ENCODE results near the gene DAGLB. TPM values are rescaled to one million over a fixed set of nuclear protein-coding genes. Genes with fewer than 3 reads are reported as not detected.
"Not testable (repeated sequence)": the region's sequence is repeated elsewhere in the genome, so short reads cannot be mapped to it uniquely, and the experiment has no call there.

Gene DAGLB
- total RNA-seq, 1 experiment from 2014 or later: 29.5 TPM

DNA sequence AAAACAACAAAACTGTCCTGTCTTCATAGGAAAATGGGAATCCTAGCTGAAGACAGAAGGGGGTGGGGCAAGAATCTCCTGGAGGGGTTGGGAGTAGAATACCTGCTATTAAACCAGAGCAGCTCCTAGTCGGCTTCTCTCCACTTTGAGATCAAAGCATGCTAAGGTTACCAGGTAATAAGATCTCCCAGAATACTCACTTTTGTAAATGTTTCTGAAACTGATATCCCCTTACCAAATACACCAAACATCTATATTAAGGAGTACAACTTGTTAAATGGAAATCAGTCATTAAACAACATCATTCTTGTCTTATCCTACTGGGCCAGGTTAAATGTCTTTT, 29.5 kb upstream of the DAGLB start:
- intact Hi-C loops (cut with micrococcal nuclease): no loop called here
- Mint-ChIP-seq H3K27ac (ENCODE audit: low read depth, unreplicated experiment) (no peak overlapping the region), H3K9me3 (ENCODE audit: unreplicated experiment) (no peaks in the 10 kb centered on the region), H3K27me3 (ENCODE audit: insufficient read depth, unreplicated experiment) (no peaks in the 10 kb centered on the region), H3K36me3 (ENCODE audit: insufficient read depth, unreplicated experiment) (peaks cover 45% of the 10 kb centered on the region), H3K4me3 (ENCODE audit: unreplicated experiment) (no peak overlapping the region), H3K4me1 (ENCODE audit: insufficient read depth, unreplicated experiment) (peaks cover 24% of the 10 kb centered on the region)
- ChIA-PET POLR2A (interaction anchor here (3.6 kb wide), 1 partner anchor 29 kb away, joined by 13 read pairs; the partner anchor contains the start of gene DAGLB), CTCF (no interaction called here)
- no TSS peak for BruUV-seq (replicated peaks)
- DNase-seq (ENCODE audit: unreplicated experiment): no peak
- TF ChIP-seq, protein P1, sequence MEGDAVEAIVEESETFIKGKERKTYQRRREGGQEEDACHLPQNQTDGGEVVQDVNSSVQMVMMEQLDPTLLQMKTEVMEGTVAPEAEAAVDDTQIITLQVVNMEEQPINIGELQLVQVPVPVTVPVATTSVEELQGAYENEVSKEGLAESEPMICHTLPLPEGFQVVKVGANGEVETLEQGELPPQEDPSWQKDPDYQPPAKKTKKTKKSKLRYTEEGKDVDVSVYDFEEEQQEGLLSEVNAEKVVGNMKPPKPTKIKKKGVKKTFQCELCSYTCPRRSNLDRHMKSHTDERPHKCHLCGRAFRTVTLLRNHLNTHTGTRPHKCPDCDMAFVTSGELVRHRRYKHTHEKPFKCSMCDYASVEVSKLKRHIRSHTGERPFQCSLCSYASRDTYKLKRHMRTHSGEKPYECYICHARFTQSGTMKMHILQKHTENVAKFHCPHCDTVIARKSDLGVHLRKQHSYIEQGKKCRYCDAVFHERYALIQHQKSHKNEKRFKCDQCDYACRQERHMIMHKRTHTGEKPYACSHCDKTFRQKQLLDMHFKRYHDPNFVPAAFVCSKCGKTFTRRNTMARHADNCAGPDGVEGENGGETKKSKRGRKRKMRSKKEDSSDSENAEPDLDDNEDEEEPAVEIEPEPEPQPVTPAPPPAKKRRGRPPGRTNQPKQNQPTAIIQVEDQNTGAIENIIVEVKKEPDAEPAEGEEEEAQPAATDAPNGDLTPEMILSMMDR (IDR thresholded peaks at IDR 0.05; ENCODE audit: unreplicated experiment): no peak

DNA sequence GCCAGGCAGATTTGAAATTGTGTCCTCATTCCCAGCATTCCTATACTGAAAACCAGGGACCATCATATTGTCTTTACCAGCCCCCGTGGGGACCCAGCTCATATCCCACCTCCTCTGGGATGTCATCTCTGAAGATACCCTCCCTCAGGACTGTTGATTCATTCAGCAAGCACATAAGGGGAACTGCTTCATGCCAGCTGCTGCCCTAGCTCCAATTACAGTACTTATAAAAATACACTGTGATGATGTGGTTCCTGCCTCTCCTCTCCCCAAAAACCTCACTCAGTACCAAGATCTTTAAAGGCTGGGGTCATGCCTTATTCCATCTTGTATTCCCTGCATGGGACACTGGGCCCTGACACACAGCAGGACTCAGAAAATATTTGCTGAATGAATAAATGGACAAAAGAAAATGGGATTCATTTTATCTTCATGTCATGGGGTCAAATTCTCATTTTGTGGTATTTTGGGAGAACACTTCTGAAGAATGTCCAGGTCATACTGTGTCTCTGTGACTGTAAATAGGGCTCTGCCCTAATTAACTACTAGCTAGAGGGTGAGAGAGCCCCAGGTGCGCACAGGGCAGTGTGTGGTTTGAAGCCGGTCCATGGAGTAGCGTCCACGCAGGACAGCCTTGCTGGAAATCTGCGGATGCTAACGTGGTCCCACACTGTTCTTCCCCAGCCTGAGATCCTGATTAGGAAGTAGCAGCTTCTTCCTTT, 29.0 kb upstream of the DAGLB start:
- Mint-ChIP-seq H3K9me3 (ENCODE audit: unreplicated experiment) (no peaks in the 10 kb centered on the region), H3K4me3 (ENCODE audit: unreplicated experiment) (no peak overlapping the region), H3K27me3 (ENCODE audit: insufficient read depth, unreplicated experiment) (no peaks in the 10 kb centered on the region), H3K4me1 (ENCODE audit: insufficient read depth, unreplicated experiment) (peaks cover 24% of the 10 kb centered on the region), H3K27ac (ENCODE audit: low read depth, unreplicated experiment) (no peak overlapping the region), H3K36me3 (ENCODE audit: insufficient read depth, unreplicated experiment) (peaks cover 50% of the 10 kb centered on the region)
- ChIA-PET POLR2A (interaction anchor here (3.6 kb wide), 1 partner anchor 28 kb away, joined by 13 read pairs; the partner anchor contains the start of gene DAGLB), CTCF (no interaction called here)
- BruUV-seq (replicated peaks): no TSS peak
- TF ChIP-seq, protein P1 (IDR thresholded peaks at IDR 0.05; ENCODE audit: unreplicated experiment): no peak
- intact Hi-C loops (cut with micrococcal nuclease): no loop called here
- DNase-seq (ENCODE audit: unreplicated experiment): no peak

- POLR2A ChIA-PET: interaction anchor here (0.6 to 3.6 kb wide), 2 partner anchors 13 to 27 kb away, joined by 3 to 13 read pairs; partner anchors contain the start of gene DAGLB
- no peak for DNase-seq (ENCODE audit: unreplicated experiment)
- BruUV-seq (replicated peaks): no TSS peak
- Mint-ChIP-seq H3K27me3 (ENCODE audit: insufficient read depth, unreplicated experiment) (no peaks in the 10 kb centered on the region), H3K36me3 (ENCODE audit: insufficient read depth, unreplicated experiment) (peaks cover 58% of the 10 kb centered on the region), H3K27ac (ENCODE audit: low read depth, unreplicated experiment) (no peak overlapping the region), H3K4me3 (ENCODE audit: unreplicated experiment) (no peak overlapping the region), H3K4me1 (ENCODE audit: insufficient read depth, unreplicated experiment) (peaks cover 16% of the 10 kb centered on the region), H3K9me3 (ENCODE audit: unreplicated experiment) (no peaks in the 10 kb centered on the region)
- intact Hi-C loops (cut with micrococcal nuclease): no loop called here
- TF ChIP-seq, protein P1 (IDR thresholded peaks at IDR 0.05; ENCODE audit: unreplicated experiment): no peak
- CTCF ChIA-PET: interaction anchor here (0.6 to 1.1 kb wide), 4 partner anchors 22 to 360 kb away, joined by 3 to 5 read pairs (median 3); no protein-coding TSS in a partner anchor
Observed at GRCh38 chr7:6475433-6476186, 27.9 kb upstream of the DAGLB start.

DNA sequence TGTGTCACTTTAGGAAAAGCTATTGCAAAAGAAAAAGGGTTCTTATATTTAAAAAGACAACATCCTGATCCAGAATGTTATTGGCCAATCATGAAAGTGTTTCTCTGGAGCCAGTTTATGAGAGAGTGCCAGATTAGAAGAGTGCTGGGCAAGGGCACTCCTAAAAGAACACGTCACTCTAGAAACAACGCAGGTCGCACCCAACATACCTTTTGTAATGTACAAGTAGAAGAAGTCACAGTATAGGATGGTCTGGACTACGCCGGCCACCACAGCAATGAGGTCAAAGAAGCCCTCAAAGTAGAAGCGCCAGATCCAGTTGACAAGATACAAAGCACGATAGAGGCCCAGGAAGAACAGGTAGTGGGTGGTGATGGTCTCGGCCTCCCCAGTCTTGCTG, 18.1 kb upstream of the DAGLB start:
- H3K4me3 Mint-ChIP-seq (ENCODE audit: unreplicated experiment): no peak overlapping the region
- BruUV-seq (replicated peaks): no TSS peak
- TF ChIP-seq, protein P1 (IDR thresholded peaks at IDR 0.05; ENCODE audit: unreplicated experiment): no peak
- ChIA-PET CTCF (interaction anchor here (0.8 kb wide), 1 partner anchor 8 kb away, joined by 3 read pairs; no protein-coding TSS in a partner anchor), POLR2A (interaction anchor here (1.2 to 1.6 kb wide), 2 partner anchors 9 to 12 kb away, joined by 3 to 5 read pairs; no protein-coding TSS in a partner anchor)
- H3K27me3 Mint-ChIP-seq (ENCODE audit: insufficient read depth, unreplicated experiment): no peaks in the 10 kb centered on the region
- no peaks in the 10 kb centered on the region for H3K4me1 Mint-ChIP-seq (ENCODE audit: insufficient read depth, unreplicated experiment)
- peaks cover 94% of the 10 kb centered on the region for H3K36me3 Mint-ChIP-seq (ENCODE audit: insufficient read depth, unreplicated experiment)
- intact Hi-C loops (cut with micrococcal nuclease): no loop called here
- H3K27ac Mint-ChIP-seq (ENCODE audit: low read depth, unreplicated experiment): no peak overlapping the region
- DNase-seq (ENCODE audit: unreplicated experiment): no peak
- no peaks in the 10 kb centered on the region for H3K9me3 Mint-ChIP-seq (ENCODE audit: unreplicated experiment)

DNA sequence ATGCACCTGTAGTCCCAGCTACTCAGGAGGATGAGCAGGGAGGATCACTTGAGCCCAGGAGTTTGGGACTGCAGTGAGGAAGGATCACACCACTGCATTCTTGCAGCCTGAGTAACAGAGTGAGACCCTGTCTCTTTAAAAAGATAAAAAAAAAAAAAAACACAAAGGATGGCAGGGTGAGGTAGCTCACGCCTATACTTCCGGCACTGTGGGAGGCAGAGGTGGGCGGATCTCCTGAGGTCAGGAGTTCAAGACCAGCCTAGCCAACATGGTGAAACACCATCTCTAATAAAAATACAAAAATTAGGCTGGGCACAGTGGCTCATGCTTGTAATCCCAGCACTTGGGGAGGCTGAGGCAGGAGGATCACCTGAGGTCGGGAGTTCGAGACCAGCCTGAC, 15.9 kb upstream of the DAGLB start:
- H3K27me3 Mint-ChIP-seq (ENCODE audit: insufficient read depth, unreplicated experiment); H3K4me3 Mint-ChIP-seq (ENCODE audit: unreplicated experiment); H3K9me3 Mint-ChIP-seq (ENCODE audit: unreplicated experiment); DNase-seq (ENCODE audit: unreplicated experiment); H3K4me1 Mint-ChIP-seq (ENCODE audit: insufficient read depth, unreplicated experiment); H3K27ac Mint-ChIP-seq (ENCODE audit: low read depth, unreplicated experiment); intact Hi-C loops (cut with micrococcal nuclease); BruUV-seq (replicated peaks): not testable (repeated sequence)
- CTCF ChIA-PET: interaction anchor here (0.7 to 1.2 kb wide), 2 partner anchors 10 to 1800 kb away, joined by 3 to 4 read pairs; no protein-coding TSS in a partner anchor
- peaks cover 83% of the 10 kb centered on the region for H3K36me3 Mint-ChIP-seq (ENCODE audit: insufficient read depth, unreplicated experiment)
- POLR2A ChIA-PET: interaction anchor here (0.6 to 1.5 kb wide), 6 partner anchors 9 to 744 kb away, joined by 3 to 5 read pairs (median 4); no protein-coding TSS in a partner anchor
